Measurements from ENCODE around the gene SPATA6.

DNA sequence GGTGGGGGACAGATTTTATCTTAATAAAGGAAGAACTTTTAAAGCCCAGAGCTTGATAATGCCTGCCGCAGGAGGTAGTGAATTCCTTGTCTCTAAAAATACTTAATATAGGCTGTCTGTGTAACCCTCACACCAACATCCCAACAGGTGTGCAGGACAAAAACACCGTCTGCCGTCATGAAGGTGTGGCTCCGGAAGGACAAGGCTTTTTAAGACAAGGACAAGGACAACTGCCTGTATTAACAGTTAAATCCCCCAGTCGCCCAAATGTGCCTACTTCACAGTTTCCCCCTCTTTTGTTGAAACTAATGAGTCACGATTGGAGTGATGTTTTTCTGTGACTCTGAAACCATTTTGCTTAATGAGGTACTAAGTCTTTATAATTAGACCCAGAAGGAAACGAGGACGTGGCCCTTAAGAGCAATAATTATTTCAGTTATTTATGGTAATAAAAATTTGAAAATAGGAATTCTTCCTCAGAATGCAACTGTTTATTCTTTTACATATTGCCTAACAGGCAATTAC lies 27.3 kb upstream of the SPATA6 start:
- TF ChIP-seq RCOR1 (IDR thresholded peaks at IDR 0.05; ENCODE audit: insufficient replicate concordance, low read length) (no peak), POLR2A (IDR thresholded peaks at IDR 0.05; ENCODE audit: low read depth, low read length) (no peak), CTCF (conservative IDR thresholded peaks at IDR 0.05; ENCODE audit: low read depth, low read length) (no peak), CEBPB (IDR thresholded peaks at IDR 0.05; ENCODE audit: low read depth, low read length) (no peak), RAD21 (IDR thresholded peaks at IDR 0.05; ENCODE audit: low read length) (no peak), FOS (IDR thresholded peaks at IDR 0.05; ENCODE audit: low read depth, low read length) (no peak), MAFK (IDR thresholded peaks at IDR 0.05; ENCODE audit: low read depth, low read length) (no peak), SMC3 (IDR thresholded peaks at IDR 0.05; ENCODE audit: low read depth, low read length) (no peak), MXI1 (IDR thresholded peaks at IDR 0.05; ENCODE audit: borderline replicate concordance, low read depth, low read length) (no peak), CHD1 (IDR thresholded peaks at IDR 0.05; ENCODE audit: low read depth, low read length) (no peak), MAZ (IDR thresholded peaks at IDR 0.05; ENCODE audit: borderline replicate concordance, low read depth, low read length) (no peak), BHLHE40 (IDR thresholded peaks at IDR 0.05; ENCODE audit: low read depth, low read length) (no peak)
- TF ChIP-seq, protein P1, sequence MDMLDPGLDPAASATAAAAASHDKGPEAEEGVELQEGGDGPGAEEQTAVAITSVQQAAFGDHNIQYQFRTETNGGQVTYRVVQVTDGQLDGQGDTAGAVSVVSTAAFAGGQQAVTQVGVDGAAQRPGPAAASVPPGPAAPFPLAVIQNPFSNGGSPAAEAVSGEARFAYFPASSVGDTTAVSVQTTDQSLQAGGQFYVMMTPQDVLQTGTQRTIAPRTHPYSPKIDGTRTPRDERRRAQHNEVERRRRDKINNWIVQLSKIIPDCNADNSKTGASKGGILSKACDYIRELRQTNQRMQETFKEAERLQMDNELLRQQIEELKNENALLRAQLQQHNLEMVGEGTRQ (IDR thresholded peaks at IDR 0.05; ENCODE audit: low read depth, low read length) = no peak
- TF ChIP-seq, protein P2, sequence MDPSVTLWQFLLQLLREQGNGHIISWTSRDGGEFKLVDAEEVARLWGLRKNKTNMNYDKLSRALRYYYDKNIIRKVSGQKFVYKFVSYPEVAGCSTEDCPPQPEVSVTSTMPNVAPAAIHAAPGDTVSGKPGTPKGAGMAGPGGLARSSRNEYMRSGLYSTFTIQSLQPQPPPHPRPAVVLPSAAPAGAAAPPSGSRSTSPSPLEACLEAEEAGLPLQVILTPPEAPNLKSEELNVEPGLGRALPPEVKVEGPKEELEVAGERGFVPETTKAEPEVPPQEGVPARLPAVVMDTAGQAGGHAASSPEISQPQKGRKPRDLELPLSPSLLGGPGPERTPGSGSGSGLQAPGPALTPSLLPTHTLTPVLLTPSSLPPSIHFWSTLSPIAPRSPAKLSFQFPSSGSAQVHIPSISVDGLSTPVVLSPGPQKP (IDR thresholded peaks at IDR 0.05; ENCODE audit: borderline replicate concordance, low read depth, low read length) = no peak
